Muscle of leg (tissue), 11 donors: ENCODE results near the gene IL12RB2. TPM values are rescaled to one million over a fixed set of nuclear protein-coding genes. Genes with fewer than 3 reads are reported as not detected.

ENCODE experiments used
- DNase-seq: peaks from one replicate; pipeline ENCODE4 v3.0.0; 2013
- H3K27ac ChIP-seq: one replicate; pipeline ENCODE4 v1.5.1; 2013; ENCODE audit warnings: mild to moderate bottlenecking, low read length, control low read depth
- H3K27me3 ChIP-seq: one replicate; pipeline ENCODE4 v1.6.1; 2013; ENCODE audit warnings: low read length; ENCODE audit not compliant: control insufficient read depth, insufficient read depth
- H3K36me3 ChIP-seq: one replicate; pipeline ENCODE4 v1.6.1; 2013; ENCODE audit warnings: low read length; ENCODE audit not compliant: control insufficient read depth, insufficient read depth
- H3K4me1 ChIP-seq: one replicate; pipeline ENCODE4 v1.6.1; 2013; ENCODE audit warnings: low read length; ENCODE audit not compliant: control insufficient read depth, insufficient read depth
- H3K4me3 ChIP-seq: one replicate; pipeline ENCODE4 v1.5.1; 2013; ENCODE audit warnings: low read length, control low read depth
- H3K9me3 ChIP-seq: replicated peaks from 2 replicates; pipeline ENCODE4 v1.6.1; 2013; ENCODE audit warnings: low read depth, low read length; ENCODE audit not compliant: control insufficient read depth
- WGBS: methylation state at CpG from one replicate; pipeline ENCODE4 v1.1.5; 2013; ENCODE audit warnings: missing lambda C conversion rate; ENCODE audit not compliant: insufficient coverage; 5-methylcytosine and 5-hydroxymethylcytosine counted together
- polyA plus RNA-seq, 8 donors: library from polyadenylated mRNA; unstranded; fragments of 120-200 nt; gene quantifications; one replicate each; pipeline versions ENCODE4 v1.2.1 to v1.2.3, GENCODE V29; 2013; ENCODE audit warnings: inconsistent platforms in 1 of 8, low replicate concordance in 1 of 8; ENCODE audit not compliant: insufficient read length in 8 of 8, insufficient read depth in 1 of 8
- total RNA-seq: library from RNA; stranded (reverse); fragments of 120-200 nt; gene quantifications from one replicate; pipeline ENCODE4 v1.2.4, GENCODE V29; 2013

Gene IL12RB2
- total and polyA plus RNA-seq, 9 donors = 0.52 to 1.4 (median 0.87) TPM

- no peak for DNase-seq
- no CpG with 5 or more reads among the region's 5 CpGs for WGBS
- H3K36me3 ChIP-seq = no peaks in the 10 kb centered on the region
- H3K9me3 ChIP-seq = no peaks in the 10 kb centered on the region
- H3K27ac ChIP-seq = no peak overlapping the region
- H3K4me1 ChIP-seq = no peaks in the 10 kb centered on the region
- no peaks in the 10 kb centered on the region for H3K27me3 ChIP-seq
- no peak overlapping the region for H3K4me3 ChIP-seq
These were observed 27.0 kb upstream of the IL12RB2 start for GRCh38 chr1:67280696-67281095.

GRCh38 chr1:67281244-67281643 is 26.4 kb upstream of the IL12RB2 start:
- no peak for DNase-seq
- Histone ChIP-seq H3K4me3 (no peak overlapping the region), H3K27ac (no peak overlapping the region), H3K36me3 (no peaks in the 10 kb centered on the region), H3K9me3 (no peaks in the 10 kb centered on the region), H3K27me3 (no peaks in the 10 kb centered on the region), H3K4me1 (no peaks in the 10 kb centered on the region)
- no CpG with 5 or more reads among the region's 3 CpGs for WGBS

GRCh38 chr1:67285780-67286488 is 21.7 kb upstream of the IL12RB2 start:
- Histone ChIP-seq H3K9me3 (no peaks in the 10 kb centered on the region), H3K4me1 (no peaks in the 10 kb centered on the region), H3K27ac (no peak overlapping the region), H3K27me3 (no peaks in the 10 kb centered on the region), H3K36me3 (no peaks in the 10 kb centered on the region), H3K4me3 (no peak overlapping the region)
- no peak for DNase-seq
- 96% methylated on average over 3 of the region's 8 CpGs for WGBS

GRCh38 chr1:67290236-67290635 is 17.4 kb upstream of the IL12RB2 start:
- H3K4me3 ChIP-seq = no peak overlapping the region
- H3K36me3 ChIP-seq = no peaks in the 10 kb centered on the region
- 100% methylated on average over 1 of the region's 4 CpGs for WGBS
- no peak for DNase-seq
- H3K27ac ChIP-seq = no peak overlapping the region
- H3K27me3 ChIP-seq = no peaks in the 10 kb centered on the region
- no peaks in the 10 kb centered on the region for H3K9me3 ChIP-seq
- H3K4me1 ChIP-seq = no peaks in the 10 kb centered on the region

- Histone ChIP-seq H3K4me1 (no peaks in the 10 kb centered on the region), H3K9me3 (no peaks in the 10 kb centered on the region), H3K36me3 (no peaks in the 10 kb centered on the region), H3K27me3 (no peaks in the 10 kb centered on the region), H3K4me3 (no peak overlapping the region), H3K27ac (no peak overlapping the region)
- WGBS = 80% methylated on average over 1 of the region's 9 CpGs
- no peak for DNase-seq
These were observed 12.6 kb upstream of the IL12RB2 start for GRCh38 chr1:67294836-67295617.

- Histone ChIP-seq H3K27ac (no peak overlapping the region), H3K4me3 (no peak overlapping the region), H3K9me3 (no peaks in the 10 kb centered on the region), H3K4me1 (no peaks in the 10 kb centered on the region), H3K36me3 (no peaks in the 10 kb centered on the region), H3K27me3 (peaks cover 2% of the 10 kb centered on the region)
- DNase-seq = no peak
- WGBS = no CpG with 5 or more reads among the region's 2 CpGs
These were observed 8.9 kb upstream of the IL12RB2 start for GRCh38 chr1:67298762-67299161.

GRCh38 chr1:67299296-67299695 is 8.4 kb upstream of the IL12RB2 start:
- WGBS = 95% methylated on average over 3 of the region's 7 CpGs
- no peak for DNase-seq
- no peaks in the 10 kb centered on the region for H3K36me3 ChIP-seq
- no peak overlapping the region for H3K27ac ChIP-seq
- peaks cover 2% of the 10 kb centered on the region for H3K27me3 ChIP-seq
- H3K4me3 ChIP-seq = no peak overlapping the region
- H3K9me3 ChIP-seq = no peaks in the 10 kb centered on the region
- H3K4me1 ChIP-seq = no peaks in the 10 kb centered on the region

GRCh38 chr1:67300561-67300960 is 7.1 kb upstream of the IL12RB2 start:
- H3K4me3 ChIP-seq = no peak overlapping the region
- no peaks in the 10 kb centered on the region for H3K4me1 ChIP-seq
- H3K9me3 ChIP-seq = no peaks in the 10 kb centered on the region
- no peak for DNase-seq
- WGBS = no CpG with 5 or more reads among the region's 2 CpGs
- no peak overlapping the region for H3K27ac ChIP-seq
- H3K27me3 ChIP-seq = peaks cover 2% of the 10 kb centered on the region
- H3K36me3 ChIP-seq = no peaks in the 10 kb centered on the region

GRCh38 chr1:67304023-67304422 is 3.6 kb upstream of the IL12RB2 start:
- Histone ChIP-seq H3K4me3 (no peak overlapping the region), H3K27ac (no peak overlapping the region), H3K27me3 (peaks cover 23% of the 10 kb centered on the region), H3K4me1 (peaks cover 7% of the 10 kb centered on the region), H3K9me3 (no peaks in the 10 kb centered on the region), H3K36me3 (no peaks in the 10 kb centered on the region)
- no CpG with 5 or more reads among the region's 3 CpGs for WGBS
- no peak for DNase-seq

GRCh38 chr1:67306547-67306946 is 1.1 kb upstream of the IL12RB2 start:
- Histone ChIP-seq H3K9me3 (no peaks in the 10 kb centered on the region), H3K4me3 (no peak overlapping the region), H3K36me3 (no peaks in the 10 kb centered on the region), H3K4me1 (peaks cover 7% of the 10 kb centered on the region), H3K27ac (no peak overlapping the region), H3K27me3 (peaks cover 23% of the 10 kb centered on the region)
- no CpG with 5 or more reads among the region's 7 CpGs for WGBS
- DNase-seq = no peak
